Spleen (tissue), 7 donors: ENCODE results near the gene MPC2.

Experiments
- CTCF ChIP-seq, 11 experiments: fragments of 200-600 bp in 7 of 11; fragments of 450-650 bp in 4 of 11; sonication (generic) in 4 of 11; IDR thresholded peaks in 8 of 11; conservative IDR thresholded peaks in 3 of 11; 1 replicate in 7 of 11; 2 replicates in 4 of 11; pipeline versions ENCODE4 v1.4.0 to v1.8.0; 2016 to 2021; ENCODE audit warnings: antibody characterized with exemption in 11 of 11, inconsistent platforms in 4 of 11, mild to moderate bottlenecking in 1 of 11
- POLR2A ChIP-seq, 3 donors: fragments of 450-650 bp; IDR thresholded peaks; one replicate each; pipeline ENCODE4 v1.5.1; 2017; ENCODE audit warnings: antibody characterized with exemption in 3 of 3, mild to moderate bottlenecking in 1 of 3
- POLR2AphosphoS5 ChIP-seq, 3 donors: sonication (generic); formaldehyde crosslinking; IDR thresholded peaks; one replicate each; pipeline ENCODE4 v1.5.1; 2017; ENCODE audit warnings: antibody characterized with exemption in 3 of 3
- donor health status: DM: no; HTN: no; CAD: no; lungs with moderate emphysema.
- donor health status: DM: no; HTN: no; CAD: no.
- donor health status: DM: no; HTN: no; CAD: no.

DNA sequence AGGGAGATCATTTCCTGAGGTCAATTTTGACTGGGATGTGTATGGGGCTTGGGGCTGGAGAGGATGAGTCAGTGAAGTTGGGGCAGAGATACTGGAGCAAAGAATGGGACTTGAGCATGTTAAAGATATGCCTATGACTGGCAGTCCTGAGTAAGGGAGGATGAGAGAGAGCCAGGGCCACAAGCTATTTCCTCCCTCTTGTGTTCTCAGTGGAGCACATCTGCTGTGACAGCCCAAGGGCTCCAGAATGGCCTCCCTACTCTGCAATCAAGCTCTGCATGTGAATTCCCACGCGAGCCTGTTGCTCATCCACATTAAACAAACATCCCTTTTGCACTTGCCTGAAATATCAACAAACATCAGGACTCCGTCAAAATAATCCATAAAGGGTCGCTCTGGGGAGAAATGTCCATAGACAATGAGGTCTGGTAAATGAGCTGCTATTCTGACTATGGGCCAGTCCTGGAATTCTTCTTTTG is 32.2 kb downstream of the MPC2 start:
- TF ChIP-seq CTCF (IDR thresholded peaks at IDR 0.05 in 8 of 11, conservative IDR thresholded peaks at IDR 0.05 in 3 of 11) (no peak), POLR2A (IDR thresholded peaks at IDR 0.05) (no peak), POLR2AphosphoS5 (IDR thresholded peaks at IDR 0.05) (no peak)
